K562 (cell line): ENCODE results near the gene NDUFV2. TPM values are rescaled to one million over a fixed set of nuclear protein-coding genes. Genes with fewer than 3 reads are reported as not detected.
A peak's percentile ranks its signal among the peaks of the same experiment; 100 is the strongest.

Source experiments
- CBX5 ChIP-seq: IDR thresholded peaks from 2 replicates; pipeline ENCODE4 v1.6.1; 2014; ENCODE audit warnings: low read depth, borderline replicate concordance
- GATAD2B ChIP-seq: fragments of 450-650 bp; IDR thresholded peaks from 2 replicates; pipeline ENCODE4 v1.6.1; 2017; ENCODE audit warnings: mild to moderate bottlenecking, borderline replicate concordance
- GTF2B ChIP-seq: IDR thresholded peaks from 2 replicates; pipeline ENCODE4 v1.6.1; 2011; ENCODE audit not compliant: insufficient read length; ENCODE audit errors: extremely low read depth
- KAT8 ChIP-seq: fragments of 450-650 bp; IDR thresholded peaks from 2 replicates; pipeline ENCODE4 v1.6.1; 2016; ENCODE audit warnings: low read depth, mild to moderate bottlenecking
- LARP7 ChIP-seq: fragments of 450-650 bp; IDR thresholded peaks from 2 replicates; pipeline ENCODE4 v1.6.1; 2016
- MXI1 ChIP-seq: IDR thresholded peaks from 2 replicates; pipeline ENCODE4 v1.6.1; 2011; ENCODE audit warnings: low read depth, mild to moderate bottlenecking, improper control_type of control experiment, low read length
- MYC ChIP-seq, 2 experiments: fragments of 250-450 bp in 1 of 2; sonication (Bioruptor Pico) in 1 of 2; IDR thresholded peaks; 2 replicates each; pipeline versions ENCODE4 v1.5.1 to v1.6.1; 2012 to 2021; ENCODE audit warnings: low read depth in 2 of 2, borderline replicate concordance in 1 of 2, improper control_type of control experiment in 1 of 2, low read length in 1 of 2, mild to moderate bottlenecking in 1 of 2, moderate library complexity in 1 of 2
- NFE2L1 ChIP-seq: fragments of 450-650 bp; IDR thresholded peaks from 2 replicates; pipeline ENCODE4 v1.6.1; 2016; ENCODE audit warnings: missing genetic modification characterization, low read depth, mild to moderate bottlenecking, missing compliant biosample characterization, moderate library complexity, borderline replicate concordance
- NONO ChIP-seq, 2 experiments: fragments of 200-400 bp in 1 of 2; fragments of 450-650 bp in 1 of 2; formaldehyde crosslinking in 1 of 2; IDR thresholded peaks; 2 replicates each; pipeline ENCODE4 v1.6.1; 2017; ENCODE audit warnings: low read depth in 2 of 2, mild to moderate bottlenecking in 2 of 2, moderate library complexity in 2 of 2, low read length in 1 of 2
- NR3C1 ChIP-seq: sonication (generic); formaldehyde crosslinking; IDR thresholded peaks from 2 replicates; pipeline ENCODE4 v1.8.1; 2022; ENCODE audit warnings: missing genetic modification reagents
- NUFIP1 ChIP-seq: fragments of 450-650 bp; IDR thresholded peaks from 2 replicates; pipeline ENCODE4 v1.6.1; 2018; ENCODE audit not compliant: partially characterized antibody
- PHB ChIP-seq: fragments of 250-450 bp; sonication (Bioruptor Pico); IDR thresholded peaks from 2 replicates; pipeline ENCODE4 v1.5.0; 2021
- POLR2AphosphoS2 ChIP-seq: IDR thresholded peaks from 2 replicates; pipeline ENCODE4 v1.6.1; 2012; ENCODE audit warnings: low read length, improper control_type of control experiment
- RBBP5 ChIP-seq: fragments of 200-600 bp; sonication (generic); IDR thresholded peaks from 2 replicates; pipeline ENCODE4 v1.6.1; 2012; ENCODE audit warnings: borderline replicate concordance, mild to moderate bottlenecking, low read length, control low read depth, inconsistent platforms; ENCODE audit not compliant: insufficient read depth, poor library complexity, severe bottlenecking
- RNF2 ChIP-seq: sonication (generic); IDR thresholded peaks from 2 replicates; pipeline ENCODE4 v1.6.1; 2016
- RREB1 ChIP-seq: fragments of 250-450 bp; sonication (Bioruptor Pico); IDR thresholded peaks from 2 replicates; pipeline ENCODE4 v1.4.0; 2020
- SMARCA4 ChIP-seq: fragments of 450-650 bp; IDR thresholded peaks from 2 replicates; pipeline ENCODE4 v1.6.1; 2016
- TARDBP ChIP-seq: fragments of 450-650 bp; IDR thresholded peaks from 2 replicates; pipeline ENCODE4 v1.6.1; 2016
- ZFP36 ChIP-seq: fragments of 150-350 bp; IDR thresholded peaks from 2 replicates; pipeline ENCODE4 v1.6.1; 2018; ENCODE audit warnings: low read length, low read depth; ENCODE audit not compliant: partially characterized antibody
- ZKSCAN3 ChIP-seq: fragments of 250-450 bp; sonication (Bioruptor Pico); IDR thresholded peaks from 2 replicates; pipeline ENCODE4 v1.4.0; 2020
- ZNF212 ChIP-seq: fragments of 450-650 bp; formaldehyde crosslinking; IDR thresholded peaks from 2 replicates; pipeline ENCODE4 v1.4.0; 2020; ENCODE audit warnings: mild to moderate bottlenecking
- ZNF431 ChIP-seq: sonication (generic); formaldehyde crosslinking; IDR thresholded peaks from 2 replicates; pipeline ENCODE4 v1.8.0; 2022; ENCODE audit warnings: mild to moderate bottlenecking, missing genetic modification reagents
- ZNF830 ChIP-seq: fragments of 250-450 bp; sonication (Bioruptor Pico); IDR thresholded peaks from 2 replicates; pipeline ENCODE4 v1.5.0; 2021; ENCODE audit warnings: mild to moderate bottlenecking
- ZSCAN32 ChIP-seq: fragments of 450-650 bp; formaldehyde crosslinking; IDR thresholded peaks from 2 replicates; pipeline ENCODE4 v1.4.0; 2020; ENCODE audit warnings: mild to moderate bottlenecking, moderate library complexity
- polyA plus RNA-seq, 8 experiments: library from polyadenylated mRNA; depleted of rRNA in 4 of 8; stranded (reverse) in 5 of 8; unstranded in 3 of 8; fragments of >200 nt; fragmentation: Nextera tagmentation in 2 of 8; fragmentation: Illumina TruSeq in 1 of 8; extraction: Ambion mirVana in 2 of 8; extraction: Trizol in 1 of 8; gene quantifications; 2 replicates each; pipeline versions ENCODE4 v1.2.1 to v1.2.3, GENCODE V29; 2011 to 2014; ENCODE audit warnings: inconsistent platforms in 1 of 8, missing spikeins in 1 of 8
- total RNA-seq, 7 experiments: library from RNA; depleted of rRNA in 6 of 7; stranded (reverse); fragments of >200 nt in 6 of 7; fragmentation: Illumina TruSeq in 2 of 7; extraction: Trizol in 2 of 7; gene quantifications; 2 replicates each; pipeline versions ENCODE4 v1.2.1 to v1.2.3, GENCODE V29; 2011 to 2021; ENCODE audit warnings: low replicate concordance in 1 of 7

NDUFV2 gene
- total and polyA plus RNA-seq, 9 of the 15 experiments (the other 6 are each of a cell fraction or from before 2014, with no cell fraction given) = 213 to 550 (median 384) TPM

- peak; percentile 69 for TF ChIP-seq RBBP5
- TF ChIP-seq NUFIP1 = peak; percentile 64
- no peak for TF ChIP-seq NR3C1 (CRISPR knock-in tag)
- TF ChIP-seq POLR2AphosphoS2 = no peak
- no peak; a peak in 1 of 4 replicates for TF ChIP-seq NONO (IDR thresholded peaks at IDR 0.05; ENCODE audit: low read depth in 2 of 2, low read length in 1 of 2)
- 0 out of 2 replicates have a peak, but pooled peaks have one; percentile 34 for TF ChIP-seq ZSCAN32 (CRISPR knock-in tag)
- peak; percentile 68; the same call in 1 of the 2 replicates for TF ChIP-seq RNF2
- no peak for TF ChIP-seq ZNF431
- TF ChIP-seq ZNF830 = 0 out of 2 replicates have a peak, but pooled peaks have one; percentile 70
- peak; percentile 79 for TF ChIP-seq MYC (IDR thresholded peaks at IDR 0.05; ENCODE audit: low read depth, low read length)
- no peak; the same call in 1 of the 2 replicates for TF ChIP-seq MYC (CRISPR knock-in tag; IDR thresholded peaks at IDR 0.05; ENCODE audit: borderline replicate concordance, low read depth)
- no peak for TF ChIP-seq GTF2B
- peak; percentile 99 for TF ChIP-seq TARDBP
- no peak for TF ChIP-seq ZFP36
- peak; percentile 66 for TF ChIP-seq MXI1
- TF ChIP-seq LARP7 = peak; percentile 58; the same call in 1 of the 2 replicates
- TF ChIP-seq NFE2L1 (tag) = no peak
- no peak for TF ChIP-seq RREB1 (CRISPR knock-in tag)
- TF ChIP-seq PHB (CRISPR knock-in tag) = no peak
- TF ChIP-seq GATAD2B = no peak
- TF ChIP-seq ZNF212 (CRISPR knock-in tag) = peak; percentile 60; the same call in 1 of the 2 replicates
- TF ChIP-seq SMARCA4 = no peak
- no peak for TF ChIP-seq KAT8
- TF ChIP-seq CBX5 = no peak
- TF ChIP-seq ZKSCAN3 (CRISPR knock-in tag) = no peak
Observed at GRCh38 chr18:9136315-9137155, 34.0 kb downstream of the NDUFV2 start, which contains the start of gene ANKRD12 (continued).
